ENCODE results near the gene AMY1A.
"Not testable (repeated sequence)": the region's sequence is repeated elsewhere in the genome, so short reads cannot be mapped to it uniquely, and the experiment has no call there.

Gene AMY1A

GRCh38 chr1:103655460-103655859 lies at the start of gene AMY1A:
TSS of gene AMY1A (plus strand) at chr1:103655760. CDS start at chr1:103656331, 571 bp downstream.
- not testable (repeated sequence) for DNase-seq (ENCODE audit: low read depth in 2 of 3, low spot score in 2 of 3)

- no peak for DNase-seq (ENCODE audit: low read depth in 2 of 3, low spot score in 2 of 3)
Measured at GRCh38 chr1:103616362-103616761, 39.2 kb upstream of the AMY1A start.

- DNase-seq (ENCODE audit: low read depth in 2 of 3, low spot score in 2 of 3) = not testable (repeated sequence)
Measured at GRCh38 chr1:103616994-103617477, 38.5 kb upstream of the AMY1A start, which contains the start of gene AMY2A. TSS of gene AMY2A (plus strand) at chr1:103617427. CDS start at chr1:103617441, 14 bp downstream.

GRCh38 chr1:103627436-103627835 lies 28.1 kb upstream of the AMY1A start:
- DNase-seq (ENCODE audit: low read depth in 2 of 3, low spot score in 2 of 3) = not testable (repeated sequence)

GRCh38 chr1:103641194-103641593 lies 14.4 kb upstream of the AMY1A start:
- not testable (repeated sequence) for DNase-seq (ENCODE audit: low read depth in 2 of 3, low spot score in 2 of 3)

- DNase-seq (ENCODE audit: low read depth in 2 of 3, low spot score in 2 of 3) = not testable (repeated sequence)
Measured at GRCh38 chr1:103643908-103644307, 11.7 kb upstream of the AMY1A start.

GRCh38 chr1:103650305-103650704 lies 5.3 kb upstream of the AMY1A start:
- not testable (repeated sequence) for DNase-seq (ENCODE audit: low read depth in 2 of 3, low spot score in 2 of 3)

- not testable (repeated sequence) for DNase-seq (ENCODE audit: low read depth in 2 of 3, low spot score in 2 of 3)
Measured at GRCh38 chr1:103650889-103651288, 4.7 kb upstream of the AMY1A start.

- not testable (repeated sequence) for DNase-seq (ENCODE audit: low read depth in 2 of 3, low spot score in 2 of 3)
Measured at GRCh38 chr1:103654133-103654532, 1.4 kb upstream of the AMY1A start.

- not testable (repeated sequence) for DNase-seq (ENCODE audit: low read depth in 2 of 3, low spot score in 2 of 3)
Measured at GRCh38 chr1:103676335-103676734, 20.8 kb downstream of the AMY1A start.

GRCh38 chr1:103696110-103696509 lies 40.5 kb downstream of the AMY1A start, which contains the start of gene AMY1B:
TSS of gene AMY1B (minus strand) at chr1:103696210. CDS start at chr1:103695639, 571 bp downstream.
- not testable (repeated sequence) for DNase-seq (ENCODE audit: low read depth in 2 of 3, low spot score in 2 of 3)

- not testable (repeated sequence) for DNase-seq (ENCODE audit: low read depth in 2 of 3, low spot score in 2 of 3)
Measured at GRCh38 chr1:103697430-103697829, 41.9 kb downstream of the AMY1A start.

- not testable (repeated sequence) for DNase-seq (ENCODE audit: low read depth in 2 of 3, low spot score in 2 of 3)
Measured at GRCh38 chr1:103700669-103701068, 45.1 kb downstream of the AMY1A start.

- DNase-seq (ENCODE audit: low read depth in 2 of 3, low spot score in 2 of 3) = not testable (repeated sequence)
Measured at GRCh38 chr1:103701256-103701655, 45.7 kb downstream of the AMY1A start.

GRCh38 chr1:103707670-103708069 lies 52.1 kb downstream of the AMY1A start:
- DNase-seq (ENCODE audit: low read depth in 2 of 3, low spot score in 2 of 3) = not testable (repeated sequence)

GRCh38 chr1:103710381-103710780 lies 54.8 kb downstream of the AMY1A start:
- not testable (repeated sequence) for DNase-seq (ENCODE audit: low read depth in 2 of 3, low spot score in 2 of 3)
